ENCODE measurements around the gene AFP.

The AFP gene

DNA sequence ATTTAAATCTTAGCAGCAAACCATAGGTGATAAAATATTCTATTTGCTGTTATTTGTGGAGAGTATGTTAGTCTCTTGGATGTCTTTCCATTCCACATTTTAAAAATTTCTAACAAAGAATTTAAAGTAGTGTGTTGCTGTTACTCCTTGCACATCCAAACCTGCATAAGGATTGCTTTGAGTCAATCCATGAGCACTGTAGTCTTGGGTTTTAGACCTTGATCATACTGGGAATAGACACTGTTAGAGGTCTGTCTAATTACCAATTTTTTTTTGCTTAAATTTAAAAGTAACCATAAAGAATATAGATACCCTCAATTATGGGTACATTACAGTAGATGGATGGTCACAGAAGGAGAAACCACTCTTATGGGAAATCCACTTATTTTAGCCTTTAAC is 1.5 kb downstream of the AFP start:
- DNase-seq, result no peak
- Histone ChIP-seq H3K4me3 (ENCODE audit: insufficient read depth, low read depth, low read length, poor library complexity, severe bottlenecking) (no peak overlapping the region), H3K4me1 (ENCODE audit: control insufficient read depth, insufficient read depth, low read length, poor library complexity, severe bottlenecking) (no peaks in the 10 kb centered on the region), H3K27me3 (replicated peaks; ENCODE audit: control insufficient read depth, insufficient read depth, low read length, poor library complexity, severe bottlenecking) (no peaks in the 10 kb centered on the region), H3K27ac (ENCODE audit: insufficient read depth, low read length, poor library complexity, severe bottlenecking) (no peak overlapping the region), H3K36me3 (ENCODE audit: control insufficient read depth, insufficient read depth, low read length) (no peaks in the 10 kb centered on the region), H3K9me3 (ENCODE audit: control insufficient read depth, low read length) (no peaks in the 10 kb centered on the region)

DNA sequence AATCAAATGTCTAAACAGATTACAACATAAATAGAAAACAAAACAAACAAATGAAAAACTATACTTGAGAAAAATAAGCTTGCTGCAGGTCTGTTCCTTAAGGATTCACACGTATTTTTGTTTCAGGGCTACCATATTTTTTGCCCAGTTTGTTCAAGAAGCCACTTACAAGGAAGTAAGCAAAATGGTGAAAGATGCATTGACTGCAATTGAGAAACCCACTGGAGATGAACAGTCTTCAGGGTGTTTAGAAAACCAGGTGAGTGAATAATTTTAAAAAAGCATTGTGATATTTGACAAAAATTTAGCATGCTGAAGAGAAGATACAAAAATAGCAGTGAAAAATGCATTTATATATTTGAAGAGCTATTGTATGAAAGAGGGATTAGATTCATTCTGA is 2.0 kb downstream of the AFP start:
- no peaks in the 10 kb centered on the region for H3K4me1 ChIP-seq (ENCODE audit: control insufficient read depth, insufficient read depth, low read length, poor library complexity, severe bottlenecking)
- H3K36me3 ChIP-seq (ENCODE audit: control insufficient read depth, insufficient read depth, low read length), result no peaks in the 10 kb centered on the region
- H3K9me3 ChIP-seq (ENCODE audit: control insufficient read depth, low read length), result no peaks in the 10 kb centered on the region
- H3K27me3 ChIP-seq (replicated peaks; ENCODE audit: control insufficient read depth, insufficient read depth, low read length, poor library complexity, severe bottlenecking), result no peaks in the 10 kb centered on the region
- DNase-seq, result no peak
- no peak overlapping the region for H3K27ac ChIP-seq (ENCODE audit: insufficient read depth, low read length, poor library complexity, severe bottlenecking)
- no peak overlapping the region for H3K4me3 ChIP-seq (ENCODE audit: insufficient read depth, low read depth, low read length, poor library complexity, severe bottlenecking)

DNA sequence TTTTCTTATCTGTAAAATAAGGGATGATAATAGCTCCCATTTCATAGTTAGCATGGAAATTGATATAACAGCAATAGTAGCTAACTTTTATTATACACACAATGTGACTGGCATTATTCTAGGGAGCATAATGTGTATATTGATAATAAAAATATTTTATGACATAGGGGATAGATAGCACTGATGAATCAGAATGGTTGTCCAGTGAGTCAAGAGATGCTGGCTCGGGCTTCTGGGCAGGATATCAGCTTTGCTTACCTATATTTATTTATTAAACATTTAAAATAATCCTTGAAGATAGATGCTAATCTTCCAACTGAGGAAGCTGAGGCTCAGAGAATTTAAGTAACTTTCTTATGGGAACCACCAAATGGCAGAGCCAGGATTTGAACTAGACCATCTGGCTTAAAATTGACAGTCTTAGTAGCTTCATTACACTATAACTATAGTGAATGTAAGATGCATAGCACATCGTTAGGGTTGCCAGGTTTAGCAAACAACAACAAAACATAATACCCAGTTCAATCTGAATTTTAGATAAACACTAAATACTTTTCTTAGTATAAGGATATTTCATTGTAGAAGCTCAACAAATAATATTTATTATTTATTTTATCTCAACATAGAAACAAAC is 2.7 kb downstream of the AFP start:
- Histone ChIP-seq H3K27ac (ENCODE audit: insufficient read depth, low read length, poor library complexity, severe bottlenecking) (no peak overlapping the region), H3K36me3 (ENCODE audit: control insufficient read depth, insufficient read depth, low read length) (no peaks in the 10 kb centered on the region), H3K9me3 (ENCODE audit: control insufficient read depth, low read length) (no peaks in the 10 kb centered on the region), H3K27me3 (replicated peaks; ENCODE audit: control insufficient read depth, insufficient read depth, low read length, poor library complexity, severe bottlenecking) (no peaks in the 10 kb centered on the region), H3K4me1 (ENCODE audit: control insufficient read depth, insufficient read depth, low read length, poor library complexity, severe bottlenecking) (no peaks in the 10 kb centered on the region), H3K4me3 (ENCODE audit: insufficient read depth, low read depth, low read length, poor library complexity, severe bottlenecking) (no peak overlapping the region)
- no peak for DNase-seq

DNA sequence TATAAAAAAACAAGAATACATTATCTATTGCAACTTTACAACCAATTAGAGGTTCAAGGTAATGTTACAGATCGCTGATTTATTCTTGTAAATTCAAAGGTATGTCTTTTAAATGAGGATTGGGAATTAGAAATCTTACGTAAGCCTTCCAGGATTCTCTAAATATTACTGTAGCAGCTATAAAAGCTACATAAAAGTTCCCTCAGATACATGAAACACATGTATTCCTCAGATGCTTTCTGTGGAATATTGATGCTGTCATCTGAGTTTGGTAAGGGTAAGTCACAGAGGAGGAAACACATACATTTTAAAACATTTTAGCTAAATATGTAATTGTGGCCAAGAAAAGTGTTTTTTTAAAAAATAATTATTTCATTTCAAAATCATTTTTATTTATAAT is 3.4 kb downstream of the AFP start:
- no peaks in the 10 kb centered on the region for H3K4me1 ChIP-seq (ENCODE audit: control insufficient read depth, insufficient read depth, low read length, poor library complexity, severe bottlenecking)
- DNase-seq, result no peak
- H3K9me3 ChIP-seq (ENCODE audit: control insufficient read depth, low read length), result no peaks in the 10 kb centered on the region
- H3K27me3 ChIP-seq (replicated peaks; ENCODE audit: control insufficient read depth, insufficient read depth, low read length, poor library complexity, severe bottlenecking), result no peaks in the 10 kb centered on the region
- H3K4me3 ChIP-seq (ENCODE audit: insufficient read depth, low read depth, low read length, poor library complexity, severe bottlenecking), result no peak overlapping the region
- H3K36me3 ChIP-seq (ENCODE audit: control insufficient read depth, insufficient read depth, low read length), result no peaks in the 10 kb centered on the region
- no peak overlapping the region for H3K27ac ChIP-seq (ENCODE audit: insufficient read depth, low read length, poor library complexity, severe bottlenecking)

DNA sequence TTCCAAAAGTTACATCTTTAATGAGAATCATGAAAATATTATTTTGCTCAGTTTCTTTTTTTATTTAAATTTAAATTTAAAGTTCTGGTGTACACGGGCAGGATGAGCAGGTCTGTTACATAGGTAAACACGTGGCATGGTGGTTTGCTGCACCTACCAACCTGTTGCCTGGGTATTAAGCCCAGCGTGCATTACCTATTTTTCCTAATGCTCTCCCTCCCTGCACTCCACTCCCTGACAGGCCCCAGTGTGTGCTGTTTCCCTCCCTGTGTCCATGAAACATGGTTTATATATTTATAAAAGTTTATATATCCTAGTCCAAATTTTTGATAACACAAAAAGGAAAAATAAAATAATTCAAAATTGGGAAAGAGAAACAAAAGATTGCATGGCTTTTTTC is 4.0 kb downstream of the AFP start:
- Histone ChIP-seq H3K4me1 (ENCODE audit: control insufficient read depth, insufficient read depth, low read length, poor library complexity, severe bottlenecking) (no peaks in the 10 kb centered on the region), H3K4me3 (ENCODE audit: insufficient read depth, low read depth, low read length, poor library complexity, severe bottlenecking) (no peak overlapping the region), H3K27me3 (replicated peaks; ENCODE audit: control insufficient read depth, insufficient read depth, low read length, poor library complexity, severe bottlenecking) (no peaks in the 10 kb centered on the region), H3K27ac (ENCODE audit: insufficient read depth, low read length, poor library complexity, severe bottlenecking) (no peak overlapping the region), H3K9me3 (ENCODE audit: control insufficient read depth, low read length) (no peaks in the 10 kb centered on the region), H3K36me3 (ENCODE audit: control insufficient read depth, insufficient read depth, low read length) (no peaks in the 10 kb centered on the region)
- no peak for DNase-seq

DNA sequence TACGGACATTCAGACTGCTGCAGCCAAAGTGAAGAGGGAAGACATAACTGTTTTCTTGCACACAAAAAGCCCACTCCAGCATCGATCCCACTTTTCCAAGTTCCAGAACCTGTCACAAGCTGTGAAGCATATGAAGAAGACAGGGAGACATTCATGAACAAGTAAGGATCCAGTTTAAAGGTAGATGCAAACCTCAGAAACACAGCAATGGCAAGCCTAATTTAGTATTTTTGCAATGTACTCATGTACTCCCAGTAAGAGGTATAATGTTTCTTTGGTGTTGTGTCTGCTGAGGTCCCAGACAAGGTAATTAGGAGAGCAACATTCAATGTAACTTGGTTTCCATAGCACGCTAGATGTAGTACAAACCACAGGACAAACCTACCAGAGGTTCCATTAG is 4.6 kb downstream of the AFP start:
- no peak for DNase-seq
- Histone ChIP-seq H3K36me3 (ENCODE audit: control insufficient read depth, insufficient read depth, low read length) (no peaks in the 10 kb centered on the region), H3K27me3 (replicated peaks; ENCODE audit: control insufficient read depth, insufficient read depth, low read length, poor library complexity, severe bottlenecking) (no peaks in the 10 kb centered on the region), H3K4me3 (ENCODE audit: insufficient read depth, low read depth, low read length, poor library complexity, severe bottlenecking) (no peak overlapping the region), H3K27ac (ENCODE audit: insufficient read depth, low read length, poor library complexity, severe bottlenecking) (no peak overlapping the region), H3K9me3 (ENCODE audit: control insufficient read depth, low read length) (no peaks in the 10 kb centered on the region), H3K4me1 (ENCODE audit: control insufficient read depth, insufficient read depth, low read length, poor library complexity, severe bottlenecking) (no peaks in the 10 kb centered on the region)

DNA sequence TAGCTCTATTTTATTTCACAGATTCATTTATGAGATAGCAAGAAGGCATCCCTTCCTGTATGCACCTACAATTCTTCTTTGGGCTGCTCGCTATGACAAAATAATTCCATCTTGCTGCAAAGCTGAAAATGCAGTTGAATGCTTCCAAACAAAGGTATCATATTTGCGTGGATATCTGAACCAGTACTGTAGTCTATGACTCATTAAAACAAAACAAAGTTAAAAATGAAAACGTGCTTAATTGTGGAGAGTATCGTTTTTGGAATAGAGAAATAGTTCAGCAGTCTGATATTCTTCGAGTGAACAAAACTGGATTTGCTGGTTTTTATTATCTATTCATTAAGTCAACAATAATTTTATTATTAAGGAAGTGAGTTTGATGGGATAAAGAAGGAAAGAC is 6.3 kb downstream of the AFP start:
- no peaks in the 10 kb centered on the region for H3K9me3 ChIP-seq (ENCODE audit: control insufficient read depth, low read length)
- no peak for DNase-seq
- H3K27me3 ChIP-seq (replicated peaks; ENCODE audit: control insufficient read depth, insufficient read depth, low read length, poor library complexity, severe bottlenecking), result no peaks in the 10 kb centered on the region
- no peak overlapping the region for H3K4me3 ChIP-seq (ENCODE audit: insufficient read depth, low read depth, low read length, poor library complexity, severe bottlenecking)
- H3K27ac ChIP-seq (ENCODE audit: insufficient read depth, low read length, poor library complexity, severe bottlenecking), result no peak overlapping the region
- H3K4me1 ChIP-seq (ENCODE audit: control insufficient read depth, insufficient read depth, low read length, poor library complexity, severe bottlenecking), result no peaks in the 10 kb centered on the region
- H3K36me3 ChIP-seq (ENCODE audit: control insufficient read depth, insufficient read depth, low read length), result no peaks in the 10 kb centered on the region

DNA sequence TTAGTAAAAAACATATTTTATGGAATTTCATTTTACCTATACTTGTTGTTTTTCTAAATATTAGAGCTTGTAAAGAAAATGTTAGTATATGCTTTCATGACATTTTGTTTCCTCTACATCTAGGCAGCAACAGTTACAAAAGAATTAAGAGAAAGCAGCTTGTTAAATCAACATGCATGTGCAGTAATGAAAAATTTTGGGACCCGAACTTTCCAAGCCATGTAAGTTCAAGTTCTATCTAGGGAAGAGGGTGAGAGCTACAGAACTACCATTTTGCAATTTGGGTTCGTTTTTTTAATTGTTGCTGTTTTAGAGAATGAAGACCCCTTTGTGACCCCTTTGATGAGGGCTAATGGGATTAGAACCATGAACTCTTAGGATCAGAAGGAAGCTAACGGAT is 7.2 kb downstream of the AFP start:
- H3K4me3 ChIP-seq (ENCODE audit: insufficient read depth, low read depth, low read length, poor library complexity, severe bottlenecking), result no peak overlapping the region
- no peak for DNase-seq
- H3K27me3 ChIP-seq (replicated peaks; ENCODE audit: control insufficient read depth, insufficient read depth, low read length, poor library complexity, severe bottlenecking), result no peaks in the 10 kb centered on the region
- H3K4me1 ChIP-seq (ENCODE audit: control insufficient read depth, insufficient read depth, low read length, poor library complexity, severe bottlenecking), result no peaks in the 10 kb centered on the region
- H3K36me3 ChIP-seq (ENCODE audit: control insufficient read depth, insufficient read depth, low read length), result no peaks in the 10 kb centered on the region
- H3K27ac ChIP-seq (ENCODE audit: insufficient read depth, low read length, poor library complexity, severe bottlenecking), result no peak overlapping the region
- H3K9me3 ChIP-seq (ENCODE audit: control insufficient read depth, low read length), result no peaks in the 10 kb centered on the region

DNA sequence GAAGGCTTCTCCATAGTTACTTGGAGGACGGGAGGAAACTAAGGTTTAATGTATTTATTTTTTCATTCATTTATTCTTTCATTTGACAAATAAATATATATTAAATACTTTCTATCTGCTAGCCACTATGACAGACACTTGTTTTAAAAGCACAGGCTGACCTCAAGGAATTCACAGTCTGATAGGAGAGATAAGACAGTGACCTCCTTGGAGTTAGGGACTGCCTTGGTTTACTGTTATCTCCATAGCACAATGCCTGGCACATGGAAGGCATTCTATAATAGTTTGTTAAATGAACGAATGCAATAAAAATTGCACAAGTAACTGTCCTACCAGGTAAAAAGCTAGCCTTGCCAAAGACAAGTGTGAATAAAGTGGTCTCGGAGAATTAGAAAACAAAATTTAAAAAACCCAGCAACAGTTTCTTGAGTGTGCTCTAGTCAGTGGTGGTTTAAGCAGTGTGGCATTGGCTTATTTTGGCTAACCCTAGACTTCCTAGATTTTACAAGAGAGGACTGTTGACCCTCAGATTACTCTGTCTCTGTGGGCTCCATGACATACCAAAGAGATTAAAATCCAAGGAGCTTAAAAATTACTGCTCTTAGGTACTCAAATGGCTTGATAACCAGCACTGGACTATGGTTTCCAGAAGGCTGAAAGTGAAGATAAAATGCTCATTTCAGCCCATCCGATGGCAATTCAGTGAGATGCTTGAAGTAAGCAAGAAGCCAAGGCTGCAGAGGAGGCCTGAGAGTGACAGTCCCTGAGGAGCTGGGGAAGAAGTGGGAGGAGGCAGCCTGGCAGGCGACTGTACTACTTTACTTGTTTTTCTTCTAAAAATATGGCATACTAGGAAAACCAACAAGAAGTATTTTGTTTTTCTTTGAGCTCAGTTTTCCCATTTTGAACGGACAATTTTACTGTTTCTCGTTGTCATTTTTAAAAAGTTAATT is 9.6 kb downstream of the AFP start:
- H3K4me3 ChIP-seq (ENCODE audit: insufficient read depth, low read depth, low read length, poor library complexity, severe bottlenecking), result no peak overlapping the region
- H3K9me3 ChIP-seq (ENCODE audit: control insufficient read depth, low read length), result no peaks in the 10 kb centered on the region
- no peaks in the 10 kb centered on the region for H3K36me3 ChIP-seq (ENCODE audit: control insufficient read depth, insufficient read depth, low read length)
- no peaks in the 10 kb centered on the region for H3K4me1 ChIP-seq (ENCODE audit: control insufficient read depth, insufficient read depth, low read length, poor library complexity, severe bottlenecking)
- no peak overlapping the region for H3K27ac ChIP-seq (ENCODE audit: insufficient read depth, low read length, poor library complexity, severe bottlenecking)
- DNase-seq, result no peak
- H3K27me3 ChIP-seq (replicated peaks; ENCODE audit: control insufficient read depth, insufficient read depth, low read length, poor library complexity, severe bottlenecking), result no peaks in the 10 kb centered on the region

DNA sequence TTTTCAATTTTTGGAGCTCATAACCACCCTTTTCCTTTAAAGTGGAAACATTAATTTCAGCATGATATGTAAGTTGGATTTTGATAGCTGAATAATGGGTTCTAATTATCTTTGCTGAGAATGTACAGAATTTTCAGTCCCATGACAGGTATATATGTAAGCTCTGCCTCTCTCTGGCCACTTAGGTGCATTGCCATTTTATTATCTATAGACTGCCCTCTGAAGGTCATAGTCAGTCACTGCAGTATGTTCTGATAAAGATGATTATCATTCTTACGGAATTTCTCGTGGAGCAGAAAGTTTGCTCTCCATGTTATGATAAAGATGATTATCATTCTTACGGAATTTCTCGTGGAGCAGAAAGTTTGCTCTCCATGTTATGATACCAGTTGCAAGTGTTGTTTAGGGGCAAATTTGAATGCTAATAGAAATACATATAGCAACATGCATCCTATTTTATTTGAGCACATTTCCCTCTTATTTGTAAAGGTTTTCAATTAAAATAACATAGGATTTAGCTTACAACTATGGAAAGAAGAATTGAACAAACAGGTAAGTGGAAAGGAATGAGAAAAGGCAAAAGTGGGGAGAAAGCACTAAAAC is 10.4 kb downstream of the AFP start:
- H3K27ac ChIP-seq (ENCODE audit: insufficient read depth, low read length, poor library complexity, severe bottlenecking), result no peak overlapping the region
- no peaks in the 10 kb centered on the region for H3K9me3 ChIP-seq (ENCODE audit: control insufficient read depth, low read length)
- DNase-seq, result no peak
- H3K4me1 ChIP-seq (ENCODE audit: control insufficient read depth, insufficient read depth, low read length, poor library complexity, severe bottlenecking), result no peaks in the 10 kb centered on the region
- no peak overlapping the region for H3K4me3 ChIP-seq (ENCODE audit: insufficient read depth, low read depth, low read length, poor library complexity, severe bottlenecking)
- H3K27me3 ChIP-seq (replicated peaks; ENCODE audit: control insufficient read depth, insufficient read depth, low read length, poor library complexity, severe bottlenecking), result no peaks in the 10 kb centered on the region
- H3K36me3 ChIP-seq (ENCODE audit: control insufficient read depth, insufficient read depth, low read length), result no peaks in the 10 kb centered on the region
